Measurements from ENCODE around the gene LRRC56. TPM values are rescaled to one million over a fixed set of nuclear protein-coding genes. Genes with fewer than 3 reads are reported as not detected.

The LRRC56 gene
- total and polyA plus RNA-seq, 2 donors from 2014 or later: 1.2 to 7.7 TPM

- TF ChIP-seq, protein P1, sequence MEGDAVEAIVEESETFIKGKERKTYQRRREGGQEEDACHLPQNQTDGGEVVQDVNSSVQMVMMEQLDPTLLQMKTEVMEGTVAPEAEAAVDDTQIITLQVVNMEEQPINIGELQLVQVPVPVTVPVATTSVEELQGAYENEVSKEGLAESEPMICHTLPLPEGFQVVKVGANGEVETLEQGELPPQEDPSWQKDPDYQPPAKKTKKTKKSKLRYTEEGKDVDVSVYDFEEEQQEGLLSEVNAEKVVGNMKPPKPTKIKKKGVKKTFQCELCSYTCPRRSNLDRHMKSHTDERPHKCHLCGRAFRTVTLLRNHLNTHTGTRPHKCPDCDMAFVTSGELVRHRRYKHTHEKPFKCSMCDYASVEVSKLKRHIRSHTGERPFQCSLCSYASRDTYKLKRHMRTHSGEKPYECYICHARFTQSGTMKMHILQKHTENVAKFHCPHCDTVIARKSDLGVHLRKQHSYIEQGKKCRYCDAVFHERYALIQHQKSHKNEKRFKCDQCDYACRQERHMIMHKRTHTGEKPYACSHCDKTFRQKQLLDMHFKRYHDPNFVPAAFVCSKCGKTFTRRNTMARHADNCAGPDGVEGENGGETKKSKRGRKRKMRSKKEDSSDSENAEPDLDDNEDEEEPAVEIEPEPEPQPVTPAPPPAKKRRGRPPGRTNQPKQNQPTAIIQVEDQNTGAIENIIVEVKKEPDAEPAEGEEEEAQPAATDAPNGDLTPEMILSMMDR (IDR thresholded peaks at IDR 0.05; ENCODE audit: borderline replicate concordance, extremely low read depth, insufficient read depth): no peak
- intact Hi-C loops (cut with DNase I): no loop called here
- FAIRE-seq: no peak
- no peak overlapping the region for H3K27ac ChIP-seq (ENCODE audit: low read depth in 2 of 2, low read length in 2 of 2)
- no peaks in the 10 kb centered on the region for H3K9me3 ChIP-seq (ENCODE audit: control insufficient read depth in 2 of 3, insufficient read depth in 1 of 3, low read length in 3 of 3)
- no peaks in the 10 kb centered on the region for H3K4me1 ChIP-seq (ENCODE audit: control insufficient read depth in 2 of 3, insufficient read depth in 2 of 3, low read depth in 1 of 3, low read length in 3 of 3)
- H3K4me3 ChIP-seq (ENCODE audit: low read length in 3 of 3): no peak overlapping the region
- H3K27me3 ChIP-seq (ENCODE audit: control insufficient read depth, insufficient read depth, low read length): no peaks in the 10 kb centered on the region
- H3K36me3 ChIP-seq (ENCODE audit: control insufficient read depth in 2 of 3, insufficient read depth in 3 of 3, low read length in 3 of 3): no peaks in the 10 kb centered on the region
- no peak for DNase-seq
- H3K9ac ChIP-seq (ENCODE audit: low read length in 3 of 3): no peak overlapping the region
These were observed 7.8 kb downstream of the LRRC56 start for GRCh38 chr11:545171-545570.

- no peak overlapping the region for H3K4me3 ChIP-seq (ENCODE audit: low read length in 3 of 3)
- H3K27me3 ChIP-seq (ENCODE audit: control insufficient read depth, insufficient read depth, low read length): no peaks in the 10 kb centered on the region
- H3K9me3 ChIP-seq (ENCODE audit: control insufficient read depth in 2 of 3, insufficient read depth in 1 of 3, low read length in 3 of 3): no peaks in the 10 kb centered on the region
- DNase-seq (peak in 1 of 5 donors; percentile 66), FAIRE-seq (no peak)
- intact Hi-C loops (cut with DNase I): no loop called here
- no peak overlapping the region for H3K9ac ChIP-seq (ENCODE audit: low read length in 3 of 3)
- TF ChIP-seq, protein P1 (IDR thresholded peaks at IDR 0.05; ENCODE audit: borderline replicate concordance, extremely low read depth, insufficient read depth): no peak
- no peaks in the 10 kb centered on the region for H3K36me3 ChIP-seq (ENCODE audit: control insufficient read depth in 2 of 3, insufficient read depth in 3 of 3, low read length in 3 of 3)
- H3K27ac ChIP-seq (ENCODE audit: low read depth in 2 of 2, low read length in 2 of 2): no peak overlapping the region
- peaks cover 0 to 5% (median 0%) of the 10 kb centered on the region in 3 donors for H3K4me1 ChIP-seq (ENCODE audit: control insufficient read depth in 2 of 3, insufficient read depth in 2 of 3, low read depth in 1 of 3, low read length in 3 of 3)
These were observed 11.6 kb downstream of the LRRC56 start for GRCh38 chr11:548700-549603.

GRCh38 chr11:550021-550745 lies 12.9 kb downstream of the LRRC56 start:
- DNase-seq (peak in 1 of 5 donors; percentile 66), FAIRE-seq (no peak)
- Histone ChIP-seq H3K4me1 (ENCODE audit: control insufficient read depth in 2 of 3, insufficient read depth in 2 of 3, low read depth in 1 of 3, low read length in 3 of 3) (peaks cover 0 to 5% (median 0%) of the 10 kb centered on the region in 3 donors), H3K36me3 (ENCODE audit: control insufficient read depth in 2 of 3, insufficient read depth in 3 of 3, low read length in 3 of 3) (no peaks in the 10 kb centered on the region), H3K9me3 (ENCODE audit: control insufficient read depth in 2 of 3, insufficient read depth in 1 of 3, low read length in 3 of 3) (no peaks in the 10 kb centered on the region), H3K9ac (ENCODE audit: low read length in 3 of 3) (no peak overlapping the region), H3K27ac (ENCODE audit: low read depth in 2 of 2, low read length in 2 of 2) (no peak overlapping the region), H3K4me3 (ENCODE audit: low read length in 3 of 3) (no peak overlapping the region), H3K27me3 (ENCODE audit: control insufficient read depth, insufficient read depth, low read length) (no peaks in the 10 kb centered on the region)
- intact Hi-C loops (cut with DNase I): loop anchor here (10.0 kb wide), 1 partner anchor 175 kb away; no protein-coding TSS in a partner anchor
- TF ChIP-seq, protein P1 (IDR thresholded peaks at IDR 0.05; ENCODE audit: borderline replicate concordance, extremely low read depth, insufficient read depth): no peak
